Measurements from ENCODE around the gene ZNF512.

ZNF512 gene

GRCh38 chr2:27638037-27638637 is 55.3 kb downstream of the ZNF512 start:
- DNase-seq, result no peak

- DNase-seq, result no peak
Observed at GRCh38 chr2:27638709-27639108, 55.9 kb downstream of the ZNF512 start.

GRCh38 chr2:27640722-27641245 is 57.9 kb downstream of the ZNF512 start:
- DNase-seq, result no peak

GRCh38 chr2:27645197-27645596 is 62.4 kb downstream of the ZNF512 start:
- no peak for DNase-seq

- DNase-seq, result no peak
Observed at GRCh38 chr2:27647289-27647688, 64.4 kb downstream of the ZNF512 start.

DNA sequence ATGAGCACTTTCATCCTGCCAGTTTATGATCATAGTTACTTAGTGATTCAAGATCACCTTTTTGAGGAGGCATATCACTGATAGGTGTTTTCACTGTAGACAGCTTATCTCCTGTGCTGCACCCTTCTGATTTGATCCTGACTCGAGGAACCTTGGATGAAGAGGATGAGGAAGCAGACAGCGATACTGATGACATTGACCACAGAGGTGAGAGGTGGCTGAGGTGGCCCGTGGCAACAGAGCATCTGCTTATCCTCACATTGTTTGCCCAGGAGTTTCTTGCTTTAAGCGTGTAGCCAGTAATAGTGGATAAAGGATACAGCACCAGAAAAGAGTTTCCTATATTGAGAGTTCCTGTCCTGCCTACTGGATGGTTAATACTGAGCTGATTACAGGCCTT is 64.9 kb downstream of the ZNF512 start:
- DNase-seq, result no peak

DNA sequence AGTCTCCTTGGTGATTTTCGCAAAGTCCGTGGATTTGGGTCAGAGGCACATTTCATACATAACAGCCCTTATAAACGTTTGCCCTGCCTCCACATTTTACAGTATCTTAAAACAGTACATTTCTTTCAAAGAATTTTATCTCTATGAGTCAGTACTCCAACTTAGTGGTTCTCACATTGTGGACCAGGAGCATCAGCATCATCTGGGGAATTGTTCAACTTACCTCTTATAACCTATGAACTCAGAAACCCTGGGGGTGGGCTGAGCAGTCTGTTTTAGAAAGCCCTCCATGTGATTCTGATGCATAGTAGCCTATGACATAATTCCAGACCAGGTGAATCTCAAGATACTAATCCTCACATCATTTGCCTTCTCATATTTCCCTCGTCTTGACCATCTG is 68.2 kb downstream of the ZNF512 start:
- DNase-seq, result no peak

DNA sequence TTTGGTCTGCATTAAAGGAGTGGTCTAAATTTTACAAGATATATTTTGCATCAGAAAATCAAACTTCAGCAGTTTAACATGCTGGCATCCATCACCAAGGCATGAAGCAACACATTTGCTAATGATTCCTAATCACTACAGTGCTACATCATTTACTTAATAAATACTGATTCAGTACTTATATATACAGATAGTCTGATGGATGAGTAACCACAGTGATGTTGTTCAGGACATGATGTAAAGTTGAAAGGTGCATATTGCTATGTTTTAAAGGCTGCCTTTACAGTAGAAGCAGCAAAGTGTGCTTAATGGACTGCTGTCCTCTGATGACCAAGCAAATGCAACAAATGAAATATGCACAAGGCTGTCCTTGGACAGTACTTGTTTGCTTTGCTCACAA is 69.5 kb downstream of the ZNF512 start:
- no peak for DNase-seq

DNA sequence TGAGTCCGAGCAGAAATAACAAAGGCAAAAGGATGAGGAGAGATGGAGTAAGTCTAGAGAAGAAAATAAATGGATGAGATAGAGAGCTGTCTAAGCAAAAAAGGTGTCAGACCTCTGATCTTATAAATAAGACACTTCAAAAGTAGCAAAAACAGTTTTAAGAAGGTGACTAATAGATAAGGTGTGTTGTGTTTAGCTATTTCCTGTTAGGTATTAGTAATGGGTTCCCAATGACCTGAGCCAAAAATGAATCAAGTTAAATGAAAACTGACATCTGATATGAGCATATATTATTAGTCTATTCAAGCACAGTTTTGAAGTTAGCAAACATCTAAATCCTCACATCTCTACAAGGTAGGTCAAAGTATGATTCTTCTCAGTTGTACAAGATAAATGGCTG is 69.9 kb downstream of the ZNF512 start:
- DNase-seq, result no peak

GRCh38 chr2:27653397-27653796 is 70.6 kb downstream of the ZNF512 start:
- no peak for DNase-seq

- no peak for DNase-seq
Observed at GRCh38 chr2:27655155-27655951, 72.5 kb downstream of the ZNF512 start.

DNA sequence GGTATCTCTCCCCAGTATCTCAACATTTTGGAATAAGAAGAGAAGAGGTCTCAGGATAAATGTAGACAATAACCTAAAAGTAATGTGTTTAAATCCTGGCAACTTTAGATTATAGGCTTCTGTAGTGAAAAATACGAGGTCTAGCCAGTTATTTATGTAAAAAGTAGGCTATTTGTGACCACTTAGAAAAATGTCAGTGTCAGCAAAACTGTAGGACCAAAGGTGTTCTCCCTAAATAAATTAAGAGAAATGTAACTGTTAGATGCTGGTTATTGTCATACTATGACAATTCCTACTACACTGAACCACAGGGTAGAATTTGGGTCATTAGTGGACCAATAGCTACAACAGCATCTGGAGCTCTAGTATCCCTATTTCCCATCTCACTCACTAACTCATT is 78.5 kb downstream of the ZNF512 start:
- no peak for DNase-seq

DNA sequence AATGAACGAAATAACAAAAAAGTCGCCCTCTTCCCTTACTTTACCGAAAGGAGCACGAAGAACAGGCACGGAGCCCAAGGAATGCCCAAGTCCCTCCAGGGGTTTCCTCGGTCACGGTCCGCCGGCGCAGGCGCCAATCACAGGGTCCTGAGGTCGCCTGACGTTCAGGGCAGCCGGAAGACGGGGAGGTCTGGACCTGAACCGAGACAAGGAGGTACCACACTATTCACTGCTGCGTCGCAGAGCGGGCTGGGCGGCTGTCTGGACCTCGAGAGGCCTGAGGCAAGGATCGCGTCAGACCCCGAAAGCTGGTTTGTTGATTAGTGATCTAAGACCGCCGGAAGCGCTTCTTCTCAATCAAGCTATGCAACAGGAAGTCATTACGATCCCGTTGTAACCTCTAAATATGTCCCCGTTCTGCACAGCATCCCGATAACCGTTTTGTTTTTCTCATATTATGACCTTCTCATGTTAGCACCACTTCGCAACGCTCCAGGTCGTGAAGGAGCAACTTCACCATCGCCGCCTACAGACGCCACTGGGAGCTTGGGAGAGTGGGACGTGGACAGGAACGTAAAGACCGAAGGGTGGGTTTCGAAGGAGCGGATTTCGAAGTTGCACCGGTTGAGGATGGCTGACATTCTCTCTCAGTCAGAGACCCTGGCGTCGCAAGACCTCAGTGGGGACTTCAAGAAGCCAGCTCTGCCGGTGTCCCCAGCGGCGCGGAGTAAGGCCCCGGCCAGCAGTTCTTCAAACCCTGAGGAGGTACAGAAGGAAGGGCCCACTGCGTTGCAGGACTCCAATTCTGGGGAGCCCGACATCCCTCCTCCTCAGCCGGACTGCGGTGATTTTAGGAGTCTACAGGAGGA is 80.7 kb downstream of the ZNF512 start, which contains the start of the genes SLC4A1AP and SUPT7L:
TSS of gene SLC4A1AP (plus strand) at position 605 of the 869 bp plus-strand sequence. CDS start at position 631, 26 bp downstream.
TSS of gene SUPT7L (minus strand) at position 330 of the 869 bp plus-strand sequence. CDS start 1,422 bp downstream, outside the sequence.
- DNase-seq, result peak; percentile 82

- peak; percentile 8 for DNase-seq
Observed at GRCh38 chr2:27664154-27664574, 81.3 kb downstream of the ZNF512 start.

DNA sequence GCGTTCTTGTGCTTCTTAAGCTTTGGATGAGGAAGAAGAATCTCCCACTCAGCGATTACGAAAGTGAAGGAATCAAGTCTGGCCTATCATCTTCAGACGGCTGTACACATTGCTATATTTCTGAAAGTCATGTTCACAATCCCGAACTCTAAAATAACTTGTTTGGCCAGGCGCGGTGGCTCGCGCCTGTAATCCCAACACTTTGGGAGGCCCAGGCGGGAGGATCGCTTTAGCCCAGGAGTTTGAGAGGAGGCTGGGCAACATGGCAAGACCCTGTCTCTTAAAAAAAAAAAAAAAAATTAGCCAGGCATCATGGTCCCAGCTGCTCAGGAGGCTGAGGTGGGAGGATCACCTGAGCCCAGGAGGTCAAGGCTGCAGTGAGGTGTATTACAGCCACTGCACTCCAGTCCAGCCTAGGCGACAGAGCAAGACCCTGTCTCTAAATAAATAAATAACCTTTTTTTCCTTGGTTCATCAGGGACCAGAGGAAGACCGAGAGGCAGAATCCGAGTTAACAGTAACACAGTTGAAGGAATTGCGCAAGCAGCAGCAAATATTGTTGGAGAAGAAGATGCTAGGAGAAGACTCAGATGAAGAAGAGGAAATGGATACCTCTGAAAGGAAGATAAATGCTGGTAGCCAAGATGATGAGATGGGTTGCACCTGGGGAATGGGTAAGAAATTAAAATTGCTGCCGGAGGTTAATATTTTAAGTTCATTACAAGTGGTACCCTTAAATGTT is 82.0 kb downstream of the ZNF512 start:
- peak; percentile 26 for DNase-seq

GRCh38 chr2:27667446-27667845 is 84.6 kb downstream of the ZNF512 start:
- peak; percentile 36 for DNase-seq

GRCh38 chr2:27671235-27671634 is 88.4 kb downstream of the ZNF512 start:
- no peak for DNase-seq

Data from suppressor macrophage treated with lipopolysaccharide for 4 hours (primary cell).